Measurements from ENCODE around the gene AFF3. TPM values are rescaled to one million over a fixed set of nuclear protein-coding genes. Genes with fewer than 3 reads are reported as not detected.
A peak's percentile ranks its signal among the peaks of the same experiment; 100 is the strongest.

Gene AFF3
- total and polyA plus RNA-seq, 2 of the 4 experiments (the other 2 are of a cell fraction): 12.9 to 14.3 TPM

GRCh38 chr2:99555404-99555803 lies 587.0 kb downstream of the AFF3 start:
- no peak for DNase-seq
- no peak for TF ChIP-seq MXI1 (IDR thresholded peaks at IDR 0.05; ENCODE audit: borderline replicate concordance, low read depth, low read length)
- no peak for TF ChIP-seq ELK1 (IDR thresholded peaks at IDR 0.05; ENCODE audit: borderline replicate concordance, low read depth, low read length)
- TF ChIP-seq BHLHE40 (IDR thresholded peaks at IDR 0.05; ENCODE audit: low read depth, low read length): no peak
- no peak for TF ChIP-seq CTCF (conservative IDR thresholded peaks at IDR 0.05; ENCODE audit: low read depth, low read length)
- TF ChIP-seq RFX5 (IDR thresholded peaks at IDR 0.05; ENCODE audit: low read depth, low read length): no peak
- H4K91ac ChIP-seq (ENCODE audit: insufficient read depth, low read depth, low read length): no peak overlapping the region
- no peak overlapping the region for H2AK9ac ChIP-seq (replicated peaks; ENCODE audit: low read depth, low read length, poor library complexity)
- no peak overlapping the region for H3K27ac ChIP-seq (ENCODE audit: insufficient read depth, low read length)
- no TSS peak for BruUV-seq (replicated peaks)
- no peak overlapping the region for H4K5ac ChIP-seq (ENCODE audit: low read depth, low read length)
- H2BK120ac ChIP-seq (ENCODE audit: low read depth, low read length): no peak overlapping the region
- no peak overlapping the region for H2BK15ac ChIP-seq (ENCODE audit: low read depth, low read length)
- in situ Hi-C loops (cut with MboI; ENCODE audit: low sequenced_read_pairs): no loop called here
- intact Hi-C loops (cut with micrococcal nuclease): loop anchor here (5.0 kb wide), 1 partner anchor 172 kb away; no protein-coding TSS in a partner anchor
- no CpG with 5 or more reads among the region's 2 CpGs for WGBS, 2 experiments (ENCODE audit: extremely low coverage in 2 of 2, insufficient read length in 1 of 2)
- H3K18ac ChIP-seq (ENCODE audit: low read depth, low read length): no peak overlapping the region
- CTCF ChIA-PET: no interaction called here
- H4K20me1 ChIP-seq (ENCODE audit: insufficient read depth, low read length): no peaks in the 10 kb centered on the region
- no peak overlapping the region for H2BK20ac ChIP-seq (ENCODE audit: low read depth, low read length)
- H2BK5ac ChIP-seq (ENCODE audit: low read depth, low read length, poor library complexity, severe bottlenecking): no peak overlapping the region
- no peak overlapping the region for H2AFZ ChIP-seq (replicated peaks; ENCODE audit: low read length, poor library complexity)
- H2AK5ac ChIP-seq (ENCODE audit: low read depth, low read length): no peak overlapping the region
- no peak overlapping the region for H3K23ac ChIP-seq (ENCODE audit: low read depth, low read length)
- no peak overlapping the region for H3K4me3 ChIP-seq (ENCODE audit: insufficient read depth, low read depth, low read length)
- POLR2A ChIA-PET (ENCODE audit: unreplicated experiment): no interaction called here
- dilution Hi-C loops (cut with HindIII; ENCODE audit: low sequenced_read_pairs, unreplicated experiment): no loop called here
- ATAC-seq (ENCODE audit: low read depth): no peak
- H3K4ac ChIP-seq (ENCODE audit: low read depth, low read length): no peak overlapping the region
- no peaks in the 10 kb centered on the region for H3K9me3 ChIP-seq (ENCODE audit: control insufficient read depth, insufficient read depth, low read length)
- no peaks in the 10 kb centered on the region for H3K79me1 ChIP-seq (ENCODE audit: low read depth in 1 of 2, low read length in 2 of 2)
- no peak overlapping the region for H3K9ac ChIP-seq (ENCODE audit: low read depth, low read length)
- no peak overlapping the region for H3K14ac ChIP-seq (replicated peaks; ENCODE audit: low read depth, low read length)
- H3K4me2 ChIP-seq (ENCODE audit: low read depth, low read length): no peak overlapping the region
- no peaks in the 10 kb centered on the region for H3K4me1 ChIP-seq (ENCODE audit: control insufficient read depth, insufficient read depth, low read length)
- H3K36me3 ChIP-seq (ENCODE audit: control insufficient read depth, insufficient read depth, low read length): peaks cover 40% of the 10 kb centered on the region
- H4K8ac ChIP-seq (ENCODE audit: low read depth in 2 of 2, low read length in 2 of 2): 0 out of 4 replicates have a peak overlapping the region, but pooled peaks of 1 of the 2 experiments have one; percentile 41
- no peak overlapping the region for H3K56ac ChIP-seq (ENCODE audit: extremely low read depth, insufficient read depth, low read length)
- H3K27me3 ChIP-seq (ENCODE audit: control insufficient read depth, insufficient read depth, low read length): no peaks in the 10 kb centered on the region
- H3K9me1 ChIP-seq (ENCODE audit: insufficient read depth, low read length): no peaks in the 10 kb centered on the region

Data from IMR-90 (cell line).